GM18858 (cell line): ENCODE measurements around the gene NKX3-2.
"Not testable (repeated sequence)": the region's sequence is repeated elsewhere in the genome, so short reads cannot be mapped to it uniquely, and the experiment has no call there.

Source experiments
- ATAC-seq: cut with Tn5 transposase; IDR thresholded peaks from one replicate; pipeline ENCODE4 v1.9.1; 2021; ENCODE audit not compliant: unreplicated experiment

Gene NKX3-2

DNA sequence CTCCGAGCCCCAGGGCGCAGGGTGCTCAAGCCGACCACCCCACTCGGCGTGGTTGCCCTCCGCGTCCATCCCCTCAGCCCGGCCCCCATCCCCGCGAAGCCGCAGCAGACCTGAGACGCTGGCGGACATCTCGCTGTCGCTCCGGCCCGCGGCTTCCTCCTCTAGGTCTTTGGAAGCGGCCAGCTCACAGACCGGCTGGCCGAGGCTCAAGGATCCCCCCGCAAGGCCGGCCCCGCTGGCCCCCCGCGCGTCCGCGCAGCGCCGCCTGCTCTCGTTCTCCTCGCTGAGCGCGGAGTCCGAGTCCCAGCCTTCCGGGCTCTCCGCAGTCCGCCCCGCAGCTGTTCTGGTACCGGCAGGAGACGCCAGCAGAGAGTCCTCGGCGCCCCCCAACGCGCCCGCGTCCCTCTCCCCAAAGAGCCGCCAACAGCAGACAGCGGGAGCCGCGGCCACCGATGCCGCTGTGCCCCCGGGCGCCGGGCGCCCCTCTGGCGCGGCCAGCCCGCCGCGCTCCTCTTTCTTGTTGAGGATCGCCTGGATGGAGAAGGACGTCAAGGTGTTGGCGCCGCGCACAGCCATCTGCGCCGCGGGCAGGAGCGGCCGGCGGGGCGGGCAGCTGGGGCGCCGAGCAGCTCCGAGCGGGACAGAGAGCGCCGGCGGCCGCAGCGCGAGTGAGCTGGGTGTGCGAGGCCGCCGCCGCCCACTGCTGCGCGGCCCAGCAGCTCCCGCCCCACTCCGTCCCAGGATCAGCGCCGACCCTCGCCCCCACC, at the start of gene NKX3-2:
TSS of gene NKX3-2 (minus strand) at position 670 of the 767 bp plus-strand sequence. CDS start at position 576, 94 bp downstream.
- no peak for ATAC-seq

DNA sequence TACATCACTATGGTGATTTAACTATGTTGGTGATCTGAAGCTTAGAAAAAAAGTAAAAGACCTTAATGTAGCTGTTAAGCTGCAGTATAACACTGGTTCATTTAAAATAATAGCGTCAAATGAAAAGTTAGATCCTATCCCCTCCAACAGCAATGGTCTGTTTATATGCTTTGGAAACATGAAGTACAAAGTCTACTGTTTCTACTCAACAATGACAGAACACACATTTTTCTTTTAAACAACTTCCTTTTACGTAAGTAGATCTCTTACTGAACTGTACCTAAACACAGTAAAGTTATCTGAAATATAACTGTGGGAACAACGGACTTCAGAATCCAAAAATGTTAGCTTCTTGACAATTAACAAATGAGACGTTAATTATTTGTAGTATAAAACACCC, 47.9 kb upstream of the NKX3-2 start:
- ATAC-seq = no peak

- ATAC-seq = no peak
Measured at GRCh38 chr4:13590766-13591165, 46.5 kb upstream of the NKX3-2 start.

DNA sequence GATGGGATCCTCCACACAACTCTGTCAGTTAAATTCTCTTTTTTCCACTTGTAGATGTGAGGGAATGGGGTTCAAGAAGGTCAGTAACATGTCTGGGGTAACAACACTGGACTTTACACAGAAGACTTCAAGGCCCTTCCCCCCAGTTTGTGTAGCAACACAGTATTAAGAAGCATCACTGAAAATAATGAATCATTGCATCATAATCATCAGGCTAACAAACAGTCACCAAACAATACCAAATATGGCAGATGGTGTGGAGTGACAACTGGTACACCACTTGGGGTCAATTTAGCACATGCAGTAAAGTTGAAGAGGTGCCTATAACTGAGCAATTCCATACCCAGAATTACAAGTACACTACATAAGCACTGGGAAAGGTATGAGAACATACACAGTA, 44.6 kb upstream of the NKX3-2 start:
- ATAC-seq = no peak

DNA sequence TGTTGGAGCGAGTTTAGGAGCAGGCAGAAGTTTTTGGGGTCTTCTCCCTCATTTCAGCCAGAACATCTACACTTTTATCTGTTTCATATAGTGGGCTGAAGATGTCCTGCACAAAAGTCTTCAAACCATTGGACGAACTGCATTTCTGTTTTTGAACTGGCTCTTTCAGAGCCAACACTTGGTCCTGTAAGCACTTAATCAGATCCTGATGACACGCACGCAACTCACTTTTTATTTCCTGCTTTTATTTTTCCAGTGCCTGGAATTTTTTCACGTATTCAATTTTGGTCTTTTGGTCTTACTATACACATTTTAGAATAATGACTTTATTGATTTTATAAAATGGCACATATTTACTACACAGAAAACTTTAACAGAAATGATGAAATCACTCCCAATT, 40.2 kb upstream of the NKX3-2 start:
- ATAC-seq = no peak

GRCh38 chr4:13580036-13580435, 35.7 kb upstream of the NKX3-2 start:
- no peak for ATAC-seq

DNA sequence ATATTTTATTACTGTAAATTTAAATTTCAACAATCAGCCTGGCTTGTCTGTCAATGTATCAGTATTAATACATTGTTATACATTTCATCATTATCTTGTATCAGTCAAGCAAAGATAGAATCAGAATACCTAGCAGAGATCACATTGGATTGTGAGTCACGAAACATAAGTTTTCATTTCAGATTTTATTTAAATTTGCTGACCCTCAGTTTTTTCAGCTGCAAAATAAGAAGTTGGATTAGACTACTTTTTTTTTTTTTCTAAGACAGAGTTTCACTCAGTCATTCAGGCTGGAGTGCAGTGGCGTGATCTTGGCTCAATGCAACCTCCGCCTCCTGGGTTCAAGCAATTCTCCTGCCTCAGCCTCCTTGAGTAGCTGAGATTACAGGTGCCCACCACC, 33.4 kb upstream of the NKX3-2 start:
- ATAC-seq = no peak

DNA sequence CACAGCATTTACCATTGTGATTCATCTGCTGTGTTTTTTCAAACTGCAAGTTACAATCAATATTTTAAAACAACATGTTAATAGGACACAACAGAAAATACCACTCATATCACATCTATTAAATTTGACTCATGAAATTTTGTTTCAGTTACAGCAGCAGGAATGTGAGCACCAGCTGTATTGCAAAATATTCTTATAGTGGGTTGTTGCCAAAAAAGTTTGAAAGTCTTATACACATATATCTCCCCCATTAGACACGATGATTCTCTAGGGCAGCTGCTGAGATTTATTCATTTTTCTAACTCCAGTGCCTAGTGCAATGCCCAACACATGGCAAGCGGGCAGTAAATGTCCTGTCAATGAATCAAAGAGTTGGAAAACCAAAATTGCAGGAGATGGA, 26.6 kb upstream of the NKX3-2 start:
- no peak for ATAC-seq

DNA sequence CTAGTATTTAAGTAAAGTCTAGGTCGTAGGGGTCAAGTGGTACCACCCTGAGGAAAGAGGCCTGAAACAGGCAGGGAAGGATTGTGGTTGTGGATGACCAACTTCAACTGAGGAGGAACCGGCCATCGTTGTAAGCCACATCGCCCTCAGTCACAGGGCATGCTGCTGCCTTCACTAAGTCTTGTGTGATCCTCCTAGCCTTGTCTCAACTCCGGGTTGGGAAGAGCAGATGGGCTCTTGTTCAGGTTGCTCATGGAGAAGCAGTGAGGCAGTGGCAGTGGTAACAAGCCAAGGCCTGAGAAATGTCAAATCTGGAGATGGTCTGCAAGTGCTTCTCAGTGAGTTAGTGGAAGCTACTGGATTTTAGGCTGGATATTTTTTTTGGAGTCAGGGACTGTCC, 22.8 kb upstream of the NKX3-2 start:
- no peak for ATAC-seq

- no peak for ATAC-seq
Measured at GRCh38 chr4:13562876-13563275, 18.6 kb upstream of the NKX3-2 start.

- ATAC-seq = no peak
Measured at GRCh38 chr4:13561673-13562072, 17.4 kb upstream of the NKX3-2 start.

DNA sequence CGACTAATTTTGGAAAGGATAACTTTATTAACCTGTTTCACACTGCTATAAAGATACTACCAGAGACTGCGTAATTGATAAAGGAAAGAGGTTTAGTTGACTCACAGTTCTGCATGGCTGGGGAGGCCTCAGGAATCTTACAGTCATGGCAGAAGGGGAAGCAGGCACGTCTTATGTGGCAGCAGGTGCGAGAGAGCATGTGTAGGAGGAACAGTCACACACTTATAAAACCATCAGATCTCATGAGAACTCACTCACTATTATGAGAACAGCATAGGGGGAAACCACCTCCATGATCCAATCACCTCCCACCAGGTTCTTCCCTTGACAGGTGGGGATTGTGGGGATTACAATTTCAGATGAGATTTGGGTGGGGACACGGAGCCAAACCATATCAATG, 15.8 kb upstream of the NKX3-2 start:
- not testable (repeated sequence) for ATAC-seq

- no peak for ATAC-seq
Measured at GRCh38 chr4:13559413-13559812, 15.1 kb upstream of the NKX3-2 start.

DNA sequence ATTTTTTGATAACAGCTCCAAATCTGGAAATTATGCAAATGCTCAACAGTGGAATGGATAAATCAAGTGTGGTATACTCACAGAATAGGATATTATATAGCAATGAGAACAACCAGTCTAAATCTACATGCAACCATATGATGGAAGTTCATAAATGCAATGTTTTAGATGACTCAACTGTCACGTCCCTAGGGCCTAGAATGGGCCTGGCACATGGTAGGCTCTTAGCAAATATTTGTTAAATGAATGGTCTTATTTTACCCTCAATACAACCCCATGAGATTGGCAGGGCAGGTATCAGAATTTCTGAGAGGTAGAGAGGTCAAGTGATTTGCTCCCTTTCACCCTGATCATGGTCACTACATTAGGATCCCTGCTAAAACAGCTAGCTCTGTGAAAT, 14.6 kb upstream of the NKX3-2 start:
- no peak for ATAC-seq

DNA sequence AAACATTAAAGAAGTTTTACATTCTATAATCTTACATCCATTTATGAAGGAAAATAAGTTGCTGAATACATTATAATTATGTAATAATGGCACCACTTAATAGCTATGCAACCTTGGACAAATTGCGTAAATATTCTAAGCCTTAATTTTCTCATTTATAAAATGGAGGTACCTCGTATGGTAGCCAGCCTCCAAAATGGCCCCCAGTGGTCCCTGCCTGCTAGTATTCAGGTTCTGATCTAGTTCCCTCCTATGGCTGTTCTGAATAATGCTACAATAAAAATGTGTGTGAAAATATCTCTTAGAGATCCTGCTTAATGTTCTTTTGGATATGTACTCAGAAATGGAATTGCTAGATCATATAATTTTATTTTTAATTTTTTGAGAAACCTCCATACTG, 11.0 kb upstream of the NKX3-2 start:
- no peak for ATAC-seq

DNA sequence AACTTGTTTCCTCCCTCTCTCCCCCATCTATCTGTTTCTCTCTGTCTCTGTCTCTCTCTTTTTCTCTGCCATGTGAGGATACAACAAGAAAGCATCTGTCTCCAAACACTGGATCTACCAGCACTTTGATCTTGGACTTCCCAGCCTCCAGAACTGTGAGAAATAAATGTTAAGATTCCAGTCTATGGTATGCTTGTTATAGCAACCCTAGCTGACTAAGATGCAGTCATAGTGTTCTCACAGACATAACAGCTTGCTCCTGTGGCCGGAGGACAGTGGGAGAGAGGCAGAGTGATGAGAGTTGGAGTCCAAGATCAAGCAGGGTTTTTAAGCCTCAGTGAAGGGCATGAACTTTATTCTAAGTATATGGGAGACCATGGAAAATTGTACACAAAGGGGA, 8.8 kb upstream of the NKX3-2 start:
- no peak for ATAC-seq

DNA sequence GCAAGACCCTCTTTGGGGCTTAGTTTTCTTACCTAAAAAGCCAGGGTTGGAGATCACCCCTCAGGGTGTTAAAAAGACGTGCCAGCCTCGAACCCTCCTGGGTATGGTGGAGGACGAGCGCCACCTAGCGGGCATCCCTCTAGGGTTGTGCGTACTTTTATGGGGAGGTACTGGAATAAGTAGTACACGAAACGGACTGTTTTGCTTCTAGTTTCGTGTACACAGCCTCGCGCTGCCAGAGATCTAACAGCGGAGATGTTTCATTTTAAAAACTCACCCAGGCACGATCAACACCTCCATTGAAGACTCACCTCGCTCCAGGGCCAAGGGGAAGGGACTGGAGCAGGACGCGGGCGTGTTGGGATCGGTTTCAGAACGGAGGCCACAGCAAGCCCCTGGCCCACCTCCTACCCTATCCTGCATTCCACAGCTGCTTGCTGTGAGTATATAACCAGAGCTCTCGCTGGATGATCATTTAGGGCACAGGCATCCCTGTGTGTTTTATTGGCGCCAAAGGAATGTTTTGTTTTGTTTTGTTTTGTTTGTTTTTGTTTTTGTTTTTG, 4.8 kb upstream of the NKX3-2 start:
- ATAC-seq = peak; percentile 67

DNA sequence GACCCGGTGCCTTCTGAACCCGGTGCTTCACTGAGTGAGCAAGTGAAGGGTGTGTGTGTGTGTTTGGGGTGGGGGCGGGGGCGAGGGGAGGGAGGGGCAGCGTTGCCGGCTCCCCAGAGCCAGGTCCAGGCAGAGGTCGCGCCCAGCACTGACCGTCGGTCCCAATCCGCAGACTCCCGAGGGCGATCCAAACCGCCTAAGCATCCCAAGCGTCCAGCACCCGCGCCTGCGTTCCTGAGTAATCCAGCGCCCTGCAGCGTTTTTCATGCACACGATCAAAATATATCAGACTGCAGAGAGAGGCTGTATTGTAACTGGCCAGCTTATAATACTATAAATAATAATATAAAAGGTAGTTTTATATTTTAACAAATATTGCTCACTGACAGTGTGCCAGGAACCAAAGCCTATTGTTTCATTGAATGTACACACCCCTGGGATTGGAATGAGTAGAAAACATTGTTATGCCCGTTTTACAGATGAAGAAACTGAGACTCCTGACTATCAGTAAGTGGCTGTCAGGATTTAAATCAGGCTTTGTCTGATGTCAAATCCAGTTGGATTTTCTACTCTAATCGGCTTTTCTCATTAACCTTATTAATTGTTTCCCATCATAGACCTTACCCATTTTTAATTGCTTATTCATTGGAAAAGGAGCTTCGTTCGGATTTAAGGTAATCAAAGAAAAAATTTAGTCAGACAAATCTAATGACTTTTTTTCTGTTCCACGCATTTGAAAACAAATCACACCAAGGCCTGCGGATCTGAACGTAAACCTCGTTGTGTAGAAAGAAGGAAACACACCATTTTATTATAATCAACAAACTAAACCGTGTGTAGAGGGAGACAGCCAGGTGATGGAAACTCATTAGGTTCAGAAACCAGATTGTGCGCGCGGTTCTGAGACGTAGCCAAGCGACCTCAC, 4.0 kb upstream of the NKX3-2 start:
- no peak for ATAC-seq

- no peak for ATAC-seq
Measured at GRCh38 chr4:13547485-13548041, 3.3 kb upstream of the NKX3-2 start.

DNA sequence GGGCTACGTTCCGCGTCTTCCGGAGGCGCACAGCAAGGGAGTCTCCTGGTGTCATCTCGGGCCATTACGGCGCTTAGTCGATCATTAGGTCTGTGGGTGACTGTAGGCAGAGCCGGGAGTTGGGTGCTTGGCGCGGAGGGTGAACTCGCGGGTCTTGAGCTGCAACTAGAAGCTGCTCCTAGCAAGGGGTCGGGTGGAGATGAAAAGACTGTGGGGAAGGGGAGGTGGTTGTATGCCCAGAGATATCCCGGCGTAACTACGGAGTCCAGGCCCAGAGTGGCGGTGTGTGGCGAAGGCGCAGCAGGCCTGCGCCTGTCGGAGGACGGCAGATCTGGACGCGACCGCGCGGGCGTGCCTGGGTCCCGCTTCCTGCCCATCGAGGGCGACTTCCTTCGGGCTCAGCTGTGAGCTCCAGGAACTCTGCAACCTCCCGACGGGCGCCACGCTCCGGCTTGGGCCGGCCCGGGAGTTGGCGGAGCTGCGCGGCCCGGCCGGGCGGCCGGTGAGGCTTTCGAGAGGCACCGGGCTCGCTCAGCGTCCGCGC, 2.7 kb upstream of the NKX3-2 start:
- no peak for ATAC-seq
